HCT116 (cell line): Measurements from ENCODE around the gene TBR1.

Experiments
- ATF3 ChIP-seq: IDR thresholded peaks from 2 replicates; pipeline ENCODE4 v1.6.1; 2012
- CTCF ChIP-seq, 3 experiments: fragments of 200-600 bp in 1 of 3; sonication (generic) in 1 of 3; IDR thresholded peaks in 2 of 3; conservative IDR thresholded peaks in 1 of 3; 2 replicates each; pipeline ENCODE4 v1.5.1; 2012 to 2017; ENCODE audit warnings: low read depth in 2 of 3, low read length in 2 of 3, antibody characterized with exemption in 1 of 3, borderline replicate concordance in 1 of 3, control low read depth in 1 of 3, mild to moderate bottlenecking in 1 of 3, mixed read lengths in 1 of 3, mixed run types in 1 of 3, moderate library complexity in 1 of 3; ENCODE audit not compliant: insufficient read depth in 1 of 3
- EZH2 ChIP-seq: fragments of 200-600 bp; sonication (generic); IDR thresholded peaks from 2 replicates; pipeline ENCODE4 v1.6.1; 2017; ENCODE audit warnings: antibody characterized with exemption, mixed run types
- EZH2phosphoT487 ChIP-seq: fragments of 200-600 bp; IDR thresholded peaks from 2 replicates; pipeline ENCODE4 v1.6.1; 2018; ENCODE audit warnings: antibody characterized with exemption, borderline replicate concordance
- POLR2A ChIP-seq: IDR thresholded peaks from 2 replicates; pipeline ENCODE4 v1.7.0; 2011; ENCODE audit warnings: borderline replicate concordance; ENCODE audit not compliant: insufficient read depth, insufficient read length; ENCODE audit errors: extremely low read depth
- POLR2AphosphoS5 ChIP-seq: IDR thresholded peaks from 2 replicates; pipeline ENCODE4 v1.6.1; 2011; ENCODE audit warnings: mild to moderate bottlenecking, low read depth, low read length, moderate library complexity
- RAD21 ChIP-seq: IDR thresholded peaks from 2 replicates; pipeline ENCODE4 v1.6.1; 2012; ENCODE audit warnings: low read depth, mild to moderate bottlenecking
- SIN3A ChIP-seq: IDR thresholded peaks from 2 replicates; pipeline ENCODE4 v1.6.1; 2012; ENCODE audit warnings: low read depth
- ZNF274 ChIP-seq: fragments of 200-500 bp; sonication (Bioruptor generic); IDR thresholded peaks from 2 replicates; pipeline ENCODE4 v1.6.1; 2014; ENCODE audit warnings: mild to moderate bottlenecking, low read depth, low read length, inconsistent platforms

- TF ChIP-seq EZH2phosphoT487 (no peak), CTCF (IDR thresholded peaks at IDR 0.05 in 2 of 3, conservative IDR thresholded peaks at IDR 0.05 in 1 of 3; ENCODE audit: borderline replicate concordance in 1 of 3, insufficient read depth in 1 of 3, low read depth in 2 of 3, low read length in 2 of 3) (no peak), POLR2A (no peak), POLR2AphosphoS5 (no peak), ATF3 (no peak), ZNF274 (no peak), EZH2 (no peak), RAD21 (no peak), SIN3A (no peak)
Observed at GRCh38 chr2:161400076-161400475, 16.0 kb upstream of the TBR1 start.
